HG03025 (cell line): Measurements from ENCODE around the gene THRAP3.

Source experiments
- ATAC-seq: cut with Tn5 transposase; IDR thresholded peaks from one replicate; pipeline ENCODE4 v1.9.1; 2021; ENCODE audit warnings: mild to moderate bottlenecking, moderate library complexity; ENCODE audit not compliant: unreplicated experiment, low FRiP score

The THRAP3 gene

DNA sequence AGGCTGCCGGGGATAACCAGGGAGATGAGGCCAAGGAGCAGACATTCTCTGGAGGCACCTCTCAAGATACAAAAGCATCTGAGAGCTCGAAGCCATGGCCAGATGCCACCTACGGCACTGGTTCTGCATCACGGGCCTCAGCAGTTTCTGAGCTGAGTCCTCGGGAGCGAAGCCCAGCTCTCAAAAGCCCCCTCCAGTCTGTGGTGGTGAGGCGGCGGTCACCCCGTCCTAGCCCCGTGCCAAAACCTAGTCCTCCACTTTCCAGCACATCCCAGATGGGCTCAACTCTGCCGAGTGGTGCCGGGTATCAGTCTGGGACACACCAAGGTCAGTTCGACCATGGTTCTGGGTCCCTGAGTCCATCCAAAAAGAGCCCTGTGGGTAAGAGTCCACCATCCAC, 62.6 kb downstream of the THRAP3 start:
- no peak for ATAC-seq

DNA sequence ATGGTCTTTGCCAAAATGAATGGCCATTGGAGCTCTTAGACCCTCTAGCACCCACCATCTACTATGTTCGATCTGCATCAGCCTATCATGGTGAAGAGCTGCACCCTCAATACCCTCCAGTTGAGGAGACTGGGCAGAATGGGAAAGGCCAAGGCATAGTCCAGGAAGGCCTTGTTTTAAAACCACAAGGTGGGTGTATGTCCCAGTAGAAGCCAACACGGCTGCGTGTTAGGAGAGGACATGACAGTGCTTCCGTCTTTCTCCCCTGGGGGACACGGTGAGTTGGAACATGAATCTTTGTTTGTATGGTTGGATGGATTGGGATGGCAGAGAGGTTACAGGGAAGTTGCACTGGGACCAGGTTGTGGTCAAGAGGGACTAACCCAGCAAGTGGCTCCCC, 63.4 kb downstream of the THRAP3 start:
- no peak for ATAC-seq

- ATAC-seq: no peak
Observed at GRCh38 chr1:36295390-36295789, 71.1 kb downstream of the THRAP3 start.

GRCh38 chr1:36297062-36297461, 72.8 kb downstream of the THRAP3 start:
- ATAC-seq: no peak

GRCh38 chr1:36298640-36299039, 74.4 kb downstream of the THRAP3 start:
- ATAC-seq: no peak

GRCh38 chr1:36300526-36300925, 76.3 kb downstream of the THRAP3 start:
- ATAC-seq: no peak

- ATAC-seq: no peak
Observed at GRCh38 chr1:36301220-36301619, 77.0 kb downstream of the THRAP3 start.

DNA sequence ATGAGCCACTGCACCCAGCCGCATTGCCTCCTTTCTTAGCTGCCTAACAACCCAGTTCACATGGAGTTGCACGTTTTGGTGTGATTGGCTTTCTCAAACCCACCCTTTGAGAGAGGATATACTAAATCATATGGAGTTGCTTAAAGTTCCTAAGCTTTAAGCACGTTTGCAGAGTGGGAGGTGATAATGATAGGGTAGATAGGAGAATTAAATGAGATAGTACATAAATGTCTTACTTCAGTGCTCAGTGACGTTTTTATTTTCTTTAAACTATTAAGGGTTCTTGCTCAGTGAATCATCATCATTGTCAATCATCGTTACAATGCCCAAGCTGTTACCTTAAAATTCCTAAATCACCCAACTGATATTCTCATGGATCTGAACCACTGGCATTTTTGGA, 79.0 kb downstream of the THRAP3 start:
- ATAC-seq: no peak

DNA sequence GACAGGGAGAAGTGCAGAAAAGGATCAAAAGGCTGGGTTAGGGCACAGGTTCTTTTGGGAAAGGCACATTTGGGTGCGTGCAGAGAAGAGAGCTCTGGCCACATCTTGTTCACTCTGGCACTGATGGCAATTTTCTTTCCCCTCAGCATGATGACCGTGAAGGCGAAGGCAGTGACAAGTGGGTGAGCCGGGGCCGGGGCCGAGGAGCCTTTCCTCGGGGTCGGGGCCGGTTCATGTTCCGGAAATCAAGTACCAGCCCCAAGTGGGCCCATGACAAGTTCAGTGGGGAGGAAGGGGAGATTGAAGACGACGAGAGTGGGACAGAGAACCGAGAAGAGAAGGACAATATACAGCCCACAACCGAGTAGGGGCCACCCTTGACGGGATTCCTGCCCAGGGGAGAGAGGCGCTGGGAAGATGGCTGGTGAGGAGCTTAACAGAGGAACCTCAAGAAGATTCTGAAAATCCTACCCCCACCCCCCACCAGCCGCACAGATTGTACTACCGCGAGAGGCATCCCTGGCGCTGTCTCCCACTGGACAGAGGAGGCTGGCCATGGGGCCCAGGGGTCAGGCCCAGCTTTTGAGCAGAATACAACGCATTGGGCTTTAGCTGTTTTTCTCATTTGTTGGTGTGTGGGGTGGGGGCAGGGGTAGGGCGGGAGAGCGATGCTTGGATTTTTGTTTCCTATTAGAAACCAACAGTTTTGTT, 79.6 kb downstream of the THRAP3 start:
- no peak for ATAC-seq

GRCh38 chr1:36304521-36304920, 80.3 kb downstream of the THRAP3 start:
- no peak for ATAC-seq

DNA sequence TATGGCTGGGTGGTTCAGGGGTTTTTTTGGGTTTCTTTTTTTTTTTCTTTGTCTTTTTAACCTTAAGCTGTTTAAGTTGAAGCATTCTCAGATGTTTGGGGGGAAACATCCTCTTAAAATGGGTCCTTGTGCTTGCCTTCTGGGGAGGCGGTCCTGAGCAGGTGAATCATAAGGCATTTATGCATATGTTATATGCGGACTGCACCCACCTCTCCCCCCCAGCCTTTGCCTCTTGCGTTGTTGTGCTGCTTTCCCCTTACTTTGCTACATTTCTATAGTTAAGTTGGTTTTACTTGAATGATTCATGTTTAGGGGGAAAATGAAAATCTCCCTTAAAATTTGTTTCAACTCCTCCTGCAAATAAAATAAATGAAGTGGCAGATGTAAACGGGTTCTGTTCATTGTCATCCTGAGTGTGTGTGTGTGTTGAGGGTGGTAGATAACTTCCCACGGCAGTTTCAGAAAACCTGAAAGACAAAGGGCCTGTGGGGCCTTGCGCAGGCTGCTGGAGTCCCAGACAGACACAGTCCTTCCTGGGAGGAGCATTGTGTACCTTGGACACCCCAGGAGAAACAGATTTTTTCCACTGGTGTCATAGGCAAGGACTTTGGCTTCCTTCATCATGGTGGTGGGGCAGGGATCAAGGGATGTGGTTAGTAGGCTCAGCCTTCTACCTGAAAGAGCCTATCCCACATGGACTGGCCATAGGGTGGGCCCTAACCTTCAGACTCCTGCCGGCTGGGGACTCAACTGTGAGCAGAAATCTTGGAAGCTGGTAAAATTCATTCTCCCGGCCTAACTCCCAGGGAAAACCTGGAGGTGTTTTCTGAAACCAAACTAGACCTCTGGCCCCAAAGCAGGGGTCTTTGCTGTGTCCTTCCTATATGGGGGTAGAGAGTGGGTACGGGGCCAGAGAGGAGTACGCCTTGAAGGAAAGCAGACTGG, 81.0 kb downstream of the THRAP3 start:
- ATAC-seq: no peak

DNA sequence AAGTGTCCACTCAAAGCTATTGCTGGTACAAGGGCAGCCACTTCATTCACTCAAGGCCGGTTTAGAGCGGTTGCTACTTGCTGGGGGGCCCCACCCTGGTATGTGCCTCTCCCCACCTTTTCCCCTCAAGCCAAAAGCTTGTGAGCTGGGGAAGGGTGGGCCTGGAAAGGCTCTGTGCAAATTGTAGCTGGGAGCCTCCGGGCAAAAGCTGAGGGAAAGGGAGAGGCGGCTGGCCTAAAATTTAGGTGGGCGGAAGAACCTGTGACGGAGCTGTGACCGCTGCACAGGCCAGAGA, 81.6 kb downstream of the THRAP3 start:
- ATAC-seq: no peak

DNA sequence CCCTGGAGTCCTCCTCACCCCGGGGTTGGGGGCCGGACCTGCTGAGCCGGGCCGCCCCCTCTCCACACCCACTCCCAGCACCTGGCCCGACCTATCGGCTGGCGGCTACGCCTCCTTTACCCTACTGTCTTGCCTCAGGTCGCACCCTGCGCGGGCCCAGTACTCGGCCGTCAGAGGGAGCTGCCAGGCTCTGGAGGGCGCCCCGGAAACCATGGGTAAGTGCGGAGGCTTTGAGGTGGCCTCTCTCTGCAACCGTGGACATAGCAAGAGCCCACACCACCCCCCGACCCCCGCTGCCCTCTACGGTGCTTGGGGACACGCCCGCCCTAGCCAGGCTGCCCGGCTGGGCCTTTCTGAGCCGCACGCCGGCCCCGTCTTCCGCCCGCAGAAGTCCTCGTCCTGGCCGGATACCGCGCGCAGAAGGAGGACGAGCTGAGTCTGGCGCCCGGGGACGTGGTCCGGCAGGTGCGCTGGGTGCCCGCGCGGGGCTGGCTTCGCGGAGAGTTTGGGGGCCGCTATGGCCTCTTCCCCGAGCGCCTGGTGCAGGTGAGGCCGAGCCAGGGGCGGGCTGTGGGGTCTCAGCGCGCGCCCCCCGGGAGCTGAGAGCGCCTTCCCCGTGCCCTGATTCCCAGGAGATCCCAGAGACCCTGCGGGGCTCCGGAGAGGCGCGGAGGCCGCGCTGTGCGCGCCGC, 82.1 kb downstream of the THRAP3 start, which contains the start of gene SH3D21:
SH3D21 (plus strand) TSS at position 159 of the 692 bp plus-strand sequence; CDS start at position 212, 53 bp downstream.
- peak; percentile 34 for ATAC-seq

GRCh38 chr1:36306902-36307456, 82.7 kb downstream of the THRAP3 start:
- ATAC-seq: peak; percentile 92

- no peak for ATAC-seq
Observed at GRCh38 chr1:36307601-36308330, 83.5 kb downstream of the THRAP3 start.

- no peak for ATAC-seq
Observed at GRCh38 chr1:36309397-36309796, 85.2 kb downstream of the THRAP3 start.

- ATAC-seq: no peak
Observed at GRCh38 chr1:36320291-36320761, 96.1 kb downstream of the THRAP3 start.

DNA sequence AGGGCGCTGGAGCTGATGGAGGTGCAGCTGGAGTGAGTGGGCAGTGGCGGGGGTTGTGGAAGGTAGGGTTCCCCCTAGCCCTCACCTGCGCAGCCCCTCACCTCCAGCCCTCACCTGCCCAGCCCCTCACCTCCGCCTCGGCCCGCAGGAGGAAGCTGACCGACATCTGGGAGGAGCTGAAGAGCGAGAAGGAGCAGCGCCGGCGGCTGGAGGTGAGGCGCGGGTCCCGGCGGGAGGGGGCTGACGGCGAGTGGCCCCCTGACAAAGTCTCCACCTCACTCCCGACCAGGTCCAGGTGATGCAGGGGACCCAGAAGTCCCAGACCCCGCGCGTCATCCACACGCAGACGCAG, 96.5 kb downstream of the THRAP3 start:
- no peak for ATAC-seq

- no peak for ATAC-seq
Observed at GRCh38 chr1:36321119-36321951, 97.1 kb downstream of the THRAP3 start.
